ENCODE data around the gene CMSS1. TPM values are rescaled to one million over a fixed set of nuclear protein-coding genes. Genes with fewer than 3 reads are reported as not detected.

Gene CMSS1
- total RNA-seq, 4 donors from 2014 or later = 1.3 to 9.9 (median 2.3) TPM

DNA sequence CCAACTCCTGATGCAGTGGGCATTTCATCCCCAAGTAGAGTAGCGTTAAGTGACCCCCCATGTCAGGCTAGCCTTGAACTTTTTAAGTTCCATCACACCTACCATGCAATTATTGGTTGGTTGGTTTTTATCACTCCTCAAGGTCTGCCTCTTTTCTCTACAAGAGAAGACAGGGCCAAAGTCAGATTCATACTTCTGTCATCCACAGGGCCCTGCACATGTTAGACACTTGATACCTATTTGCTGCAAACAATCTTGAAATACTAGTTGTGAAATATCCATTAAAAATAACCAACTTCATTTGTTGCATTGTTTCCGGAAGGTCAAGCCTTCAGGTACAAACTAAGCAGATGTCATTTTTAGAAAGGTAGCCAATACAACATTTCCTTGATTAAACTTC is 1.2 kb downstream of the CMSS1 start:
- no peak overlapping the region for H3K4me3 ChIP-seq
- no peak for TF ChIP-seq POLR2A (IDR thresholded peaks at IDR 0.05)
- TF ChIP-seq, protein P1, sequence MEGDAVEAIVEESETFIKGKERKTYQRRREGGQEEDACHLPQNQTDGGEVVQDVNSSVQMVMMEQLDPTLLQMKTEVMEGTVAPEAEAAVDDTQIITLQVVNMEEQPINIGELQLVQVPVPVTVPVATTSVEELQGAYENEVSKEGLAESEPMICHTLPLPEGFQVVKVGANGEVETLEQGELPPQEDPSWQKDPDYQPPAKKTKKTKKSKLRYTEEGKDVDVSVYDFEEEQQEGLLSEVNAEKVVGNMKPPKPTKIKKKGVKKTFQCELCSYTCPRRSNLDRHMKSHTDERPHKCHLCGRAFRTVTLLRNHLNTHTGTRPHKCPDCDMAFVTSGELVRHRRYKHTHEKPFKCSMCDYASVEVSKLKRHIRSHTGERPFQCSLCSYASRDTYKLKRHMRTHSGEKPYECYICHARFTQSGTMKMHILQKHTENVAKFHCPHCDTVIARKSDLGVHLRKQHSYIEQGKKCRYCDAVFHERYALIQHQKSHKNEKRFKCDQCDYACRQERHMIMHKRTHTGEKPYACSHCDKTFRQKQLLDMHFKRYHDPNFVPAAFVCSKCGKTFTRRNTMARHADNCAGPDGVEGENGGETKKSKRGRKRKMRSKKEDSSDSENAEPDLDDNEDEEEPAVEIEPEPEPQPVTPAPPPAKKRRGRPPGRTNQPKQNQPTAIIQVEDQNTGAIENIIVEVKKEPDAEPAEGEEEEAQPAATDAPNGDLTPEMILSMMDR (IDR thresholded peaks at IDR 0.05) = no peak
- DNase-seq = no peak
- no peaks in the 10 kb centered on the region for H3K9me3 ChIP-seq
- H3K27ac ChIP-seq = no peak overlapping the region
- H3K27me3 ChIP-seq = no peaks in the 10 kb centered on the region
- H3K4me1 ChIP-seq = peaks cover 0 to 9% (median 4%) of the 10 kb centered on the region in 4 donors
- H3K36me3 ChIP-seq = no peaks in the 10 kb centered on the region

DNA sequence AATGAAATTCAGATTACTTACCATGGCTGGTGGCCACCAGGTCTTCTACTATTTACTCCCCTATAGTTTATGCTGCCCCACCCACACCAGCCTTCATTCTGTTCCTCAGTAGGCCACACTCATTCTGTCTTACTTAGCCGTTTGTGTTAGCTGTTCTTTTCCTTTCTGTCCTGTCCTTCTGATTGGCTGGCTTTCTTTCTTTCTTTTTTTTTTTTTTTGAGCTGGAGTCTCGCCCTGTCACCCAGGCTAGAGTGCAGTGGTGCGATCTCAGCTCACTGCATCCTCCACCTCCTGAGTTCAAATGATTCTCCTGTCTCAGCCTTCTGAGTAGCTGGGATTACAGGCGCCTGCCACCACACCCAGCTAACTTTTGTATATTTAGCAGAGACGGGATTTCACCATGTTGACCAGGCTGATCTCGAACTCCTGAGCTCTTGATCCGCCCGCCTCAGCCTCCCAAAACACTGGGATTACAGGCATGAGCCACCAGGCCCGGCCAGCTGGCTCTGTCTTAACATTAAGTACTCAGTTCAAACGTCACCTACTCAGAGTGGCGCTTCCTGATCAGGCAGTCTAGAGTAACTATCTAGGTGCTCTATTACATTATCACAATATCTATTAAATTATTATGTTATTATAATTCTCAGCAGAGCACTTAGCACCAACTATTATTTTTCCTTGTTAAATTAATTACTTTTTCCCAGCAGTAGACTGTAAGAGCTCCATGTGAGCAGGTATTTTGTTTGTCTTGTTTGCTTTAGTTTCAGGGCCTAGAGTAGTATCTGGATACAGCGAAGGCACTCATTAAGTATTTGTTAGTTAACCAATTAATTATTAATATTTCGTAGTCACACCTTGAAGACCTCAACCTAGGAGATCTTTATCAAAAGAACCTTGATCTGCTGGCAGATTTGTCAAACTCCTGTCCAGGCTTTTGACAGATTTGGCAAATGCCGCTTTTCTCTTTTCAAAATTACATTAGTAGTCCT is 6.4 kb downstream of the CMSS1 start:
- H3K4me1 ChIP-seq = peaks cover 0 to under 1% (median 0%) of the 10 kb centered on the region in 4 donors
- no peaks in the 10 kb centered on the region for H3K9me3 ChIP-seq
- H3K27ac ChIP-seq = no peak overlapping the region
- TF ChIP-seq, protein P1 (IDR thresholded peaks at IDR 0.05) = no peak
- TF ChIP-seq POLR2A (IDR thresholded peaks at IDR 0.05) = no peak
- no peaks in the 10 kb centered on the region for H3K27me3 ChIP-seq
- no peak overlapping the region for H3K4me3 ChIP-seq
- DNase-seq = no peak
- H3K36me3 ChIP-seq = no peaks in the 10 kb centered on the region

DNA sequence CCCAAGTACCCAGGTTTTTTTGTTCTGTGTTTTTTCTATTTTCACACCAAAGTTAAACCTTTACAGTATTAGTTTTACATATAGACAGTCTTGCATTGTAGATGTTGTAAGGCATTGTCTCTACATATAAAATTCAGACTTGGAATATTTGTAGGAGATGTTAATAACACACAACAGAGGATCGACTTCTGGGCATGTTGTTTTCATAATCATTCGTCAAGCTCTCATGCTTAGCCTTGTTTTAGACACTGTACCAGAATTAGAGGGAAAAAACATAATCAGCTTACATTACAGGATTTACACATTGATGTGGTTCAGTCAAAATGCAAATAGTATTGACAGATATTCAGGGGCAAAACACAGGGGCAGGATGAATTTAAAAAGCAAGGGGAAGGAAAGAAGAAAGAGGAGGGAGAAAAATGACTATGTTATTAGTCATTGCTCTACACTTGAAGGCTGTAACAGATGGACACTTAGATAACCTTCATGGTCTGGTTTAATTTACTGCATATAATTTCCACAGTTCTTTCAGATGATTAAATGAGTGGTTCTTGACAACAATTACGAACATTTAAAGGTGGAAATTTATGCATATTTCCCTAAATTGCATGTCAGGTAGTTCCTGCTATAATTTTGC is 7.5 kb downstream of the CMSS1 start:
- no peaks in the 10 kb centered on the region for H3K27me3 ChIP-seq
- no peak overlapping the region for H3K4me3 ChIP-seq
- no peaks in the 10 kb centered on the region for H3K4me1 ChIP-seq
- no peaks in the 10 kb centered on the region for H3K36me3 ChIP-seq
- no peak for DNase-seq
- H3K27ac ChIP-seq = no peak overlapping the region
- H3K9me3 ChIP-seq = no peaks in the 10 kb centered on the region
- TF ChIP-seq, protein P1 (IDR thresholded peaks at IDR 0.05) = no peak
- no peak for TF ChIP-seq POLR2A (IDR thresholded peaks at IDR 0.05)

DNA sequence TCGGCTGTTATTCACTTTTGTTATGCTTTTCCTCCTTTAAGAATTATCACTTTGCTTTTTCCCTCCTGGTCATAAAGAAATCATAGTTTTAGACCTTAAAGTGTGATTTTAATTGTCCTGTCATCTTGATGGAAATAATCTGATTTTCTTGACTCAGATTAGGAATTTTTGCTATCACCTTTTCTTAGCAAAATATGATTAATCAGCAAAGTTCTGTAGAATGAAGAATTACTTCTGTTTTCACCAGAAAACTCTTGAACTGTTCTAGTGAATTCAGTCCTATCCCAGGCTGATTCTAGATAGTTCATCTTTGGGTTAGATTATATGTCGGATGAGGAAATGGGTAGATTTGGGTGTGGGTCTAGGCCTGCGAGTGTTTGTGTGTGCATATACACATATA is 12.2 kb downstream of the CMSS1 start:
- H3K4me3 ChIP-seq = no peak overlapping the region
- TF ChIP-seq, protein P1 (IDR thresholded peaks at IDR 0.05) = no peak
- no peak for TF ChIP-seq POLR2A (IDR thresholded peaks at IDR 0.05)

DNA sequence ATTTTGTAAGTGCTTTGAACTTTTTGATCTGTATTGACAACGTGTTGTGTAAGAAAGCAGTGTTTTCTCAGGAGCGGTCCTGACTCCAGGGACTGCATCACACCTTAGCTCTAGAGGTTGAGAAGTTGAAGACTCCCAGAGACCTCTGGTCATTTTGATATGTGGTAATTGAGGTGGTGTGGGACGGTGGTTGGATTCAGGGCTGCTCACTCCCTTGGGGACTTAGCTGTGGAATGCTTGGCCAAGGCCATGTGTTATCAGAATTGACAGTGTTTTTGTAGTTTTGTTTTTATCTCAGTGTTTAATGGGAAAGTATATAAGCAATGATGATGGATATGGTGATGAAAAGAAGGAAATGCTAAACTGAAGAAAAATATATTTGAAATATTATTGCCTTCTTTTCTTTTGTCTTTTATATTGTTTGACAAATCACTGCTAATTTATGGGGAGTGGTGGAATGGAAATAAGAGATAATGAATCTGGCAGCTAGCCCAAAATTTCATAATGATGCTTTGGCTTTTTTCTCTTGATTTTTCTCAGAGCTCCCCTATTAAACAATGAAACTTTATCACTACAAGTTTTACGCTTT is 16.0 kb downstream of the CMSS1 start:
- no peak for TF ChIP-seq POLR2A (IDR thresholded peaks at IDR 0.05)
- TF ChIP-seq, protein P1 (IDR thresholded peaks at IDR 0.05) = no peak
- Histone ChIP-seq H3K36me3 (no peaks in the 10 kb centered on the region), H3K9me3 (no peaks in the 10 kb centered on the region), H3K27ac (no peak overlapping the region), H3K4me3 (no peak overlapping the region), H3K4me1 (no peaks in the 10 kb centered on the region), H3K27me3 (no peaks in the 10 kb centered on the region)
- no peak for DNase-seq

More for the DNA sequence above, 12.2 kb downstream of the CMSS1 start:
- Histone ChIP-seq H3K4me1 (no peaks in the 10 kb centered on the region), H3K27me3 (no peaks in the 10 kb centered on the region), H3K27ac (no peak overlapping the region), H3K36me3 (no peaks in the 10 kb centered on the region), H3K9me3 (no peaks in the 10 kb centered on the region)
- no peak for DNase-seq

Measured in Peyer's patch (tissue), 4 donors.